HG03457 (cell line): ENCODE measurements around the gene BCL11B.

Source experiments
- ATAC-seq: cut with Tn5 transposase; IDR thresholded peaks from one replicate; pipeline ENCODE4 v1.9.1; 2021; ENCODE audit warnings: moderate number of reproducible peaks; ENCODE audit not compliant: unreplicated experiment

Gene BCL11B

DNA sequence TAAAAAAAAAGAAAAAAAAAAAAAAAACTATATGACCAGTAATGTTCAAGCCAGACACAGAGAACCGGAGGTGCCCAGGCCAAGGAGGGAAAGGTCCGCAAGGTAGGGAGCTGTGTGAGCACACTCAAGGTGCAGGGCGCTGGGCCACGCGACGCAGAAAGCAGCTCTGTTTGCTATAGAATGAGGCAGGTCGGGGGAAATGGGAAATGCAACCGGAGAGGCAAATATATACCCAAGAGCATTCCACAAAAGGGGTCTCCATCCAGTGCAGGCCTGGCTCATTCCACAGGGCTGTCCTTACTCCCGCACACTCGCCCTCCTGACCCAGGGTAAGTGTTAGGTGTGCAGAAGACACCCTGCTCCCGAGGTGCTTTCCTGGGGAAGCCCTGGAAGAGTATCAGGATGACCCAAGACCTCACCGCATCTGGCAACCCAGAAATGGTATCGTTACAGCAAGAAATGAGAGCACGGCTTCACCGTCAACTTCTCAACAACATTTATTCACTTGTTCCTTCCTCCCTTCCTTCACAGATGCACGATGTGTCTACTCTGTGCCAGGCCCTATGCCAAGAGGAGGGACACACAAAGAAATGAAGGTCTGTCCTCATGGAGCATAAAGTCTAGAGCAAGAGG, 86.4 kb downstream of the BCL11B start:
- ATAC-seq = no peak

DNA sequence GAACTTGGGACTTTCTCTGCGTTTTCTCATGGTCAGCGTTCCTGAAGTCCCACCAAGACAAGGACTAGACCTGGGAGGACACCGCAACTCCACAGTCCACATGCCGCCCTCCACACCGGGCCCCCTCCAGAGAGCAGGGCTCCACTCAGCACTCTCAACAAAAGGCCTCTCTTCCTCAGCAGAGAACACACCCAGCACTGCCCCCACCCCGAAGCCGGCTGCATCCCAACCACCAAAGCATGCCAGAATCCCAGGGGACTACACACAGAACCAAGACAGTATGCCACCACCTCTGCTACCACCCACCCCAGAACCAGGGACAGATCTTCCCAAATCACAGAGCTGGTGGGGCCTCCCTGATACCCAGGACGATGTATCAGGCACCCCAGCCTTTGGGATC, 88.3 kb downstream of the BCL11B start:
- no peak for ATAC-seq

DNA sequence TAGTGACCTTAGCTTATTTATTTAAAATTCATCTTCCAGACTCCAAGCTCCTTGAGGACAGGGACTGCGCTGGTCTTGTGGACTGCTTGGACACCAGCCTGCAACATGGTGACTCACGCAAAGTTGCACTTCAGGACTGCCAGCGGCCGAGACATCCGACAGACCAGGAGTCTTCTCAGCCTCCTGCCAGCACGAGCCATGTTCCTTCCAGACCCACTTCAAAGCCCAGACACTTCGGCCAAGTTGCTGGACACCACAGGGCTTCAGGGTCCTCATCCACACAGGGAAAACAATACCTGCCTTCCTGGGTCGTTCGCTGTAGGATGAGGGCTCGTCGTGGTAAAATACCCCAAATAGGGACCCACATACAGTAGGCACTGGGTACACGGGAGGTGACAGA, 88.7 kb downstream of the BCL11B start:
- ATAC-seq = no peak

DNA sequence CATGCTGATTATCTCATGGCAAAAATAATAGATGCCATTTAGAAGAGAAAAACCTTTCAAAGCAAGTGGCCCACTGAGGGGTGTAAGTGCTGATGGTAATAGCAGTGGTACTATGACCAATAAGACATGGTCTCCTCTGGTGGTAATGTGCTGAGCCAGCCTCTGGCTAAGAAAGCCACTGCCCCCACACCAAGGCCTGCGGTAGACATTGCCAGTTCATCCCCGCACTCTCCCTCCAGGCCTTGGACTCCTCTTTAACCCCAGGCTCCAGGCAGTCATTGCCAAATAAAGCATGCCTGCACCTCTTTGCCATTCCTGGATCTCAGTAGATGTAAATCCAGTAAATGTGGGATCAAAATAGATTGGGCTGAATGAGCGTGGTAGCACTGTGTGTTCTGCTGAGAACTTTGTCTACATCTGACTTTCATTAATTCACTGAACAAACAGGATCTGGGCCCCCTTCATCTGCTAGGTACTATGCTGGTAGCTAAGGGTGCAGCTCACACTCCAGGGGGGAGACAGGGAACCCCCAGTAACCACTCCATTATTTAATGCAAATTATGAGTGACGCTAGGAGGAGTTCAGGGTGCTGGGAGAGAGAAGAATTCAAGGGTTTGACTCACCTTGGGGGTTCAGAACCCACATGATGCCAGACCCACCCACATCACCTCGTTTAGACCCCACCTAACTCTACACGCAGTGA, 89.3 kb downstream of the BCL11B start:
- no peak for ATAC-seq

DNA sequence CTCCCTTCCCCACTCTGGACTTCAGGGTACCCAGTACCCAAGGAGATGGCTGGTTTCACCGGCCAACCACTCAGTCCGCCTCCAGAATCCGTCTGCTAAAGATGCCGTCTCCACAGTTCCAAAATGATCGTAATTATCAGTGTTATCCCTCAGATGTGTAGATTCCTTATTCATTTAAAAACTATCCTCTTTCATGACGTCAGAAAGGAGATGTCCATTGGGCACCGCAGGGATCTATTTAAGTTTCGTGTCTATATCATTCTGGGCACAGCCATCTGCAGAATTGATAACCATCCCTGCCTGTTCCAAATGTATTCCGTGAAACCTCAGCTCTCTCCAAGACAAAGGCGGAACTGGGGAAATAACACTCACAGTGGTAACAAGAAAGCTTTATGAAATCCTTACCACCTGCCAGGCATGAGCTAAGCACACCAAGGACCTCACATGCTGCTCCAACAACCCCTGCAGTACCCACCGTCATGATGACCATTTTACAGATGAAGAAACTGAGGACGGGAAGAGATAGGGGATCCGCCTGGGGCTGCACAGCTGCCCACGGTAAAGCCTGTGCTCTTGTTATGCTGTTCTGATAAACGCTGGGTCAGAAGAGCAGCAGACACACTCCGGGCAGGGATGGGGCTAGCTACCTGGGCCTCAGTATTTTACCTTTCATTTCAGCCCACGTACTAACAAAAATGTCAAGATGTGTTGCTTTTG, 90.0 kb downstream of the BCL11B start:
- ATAC-seq = no peak

DNA sequence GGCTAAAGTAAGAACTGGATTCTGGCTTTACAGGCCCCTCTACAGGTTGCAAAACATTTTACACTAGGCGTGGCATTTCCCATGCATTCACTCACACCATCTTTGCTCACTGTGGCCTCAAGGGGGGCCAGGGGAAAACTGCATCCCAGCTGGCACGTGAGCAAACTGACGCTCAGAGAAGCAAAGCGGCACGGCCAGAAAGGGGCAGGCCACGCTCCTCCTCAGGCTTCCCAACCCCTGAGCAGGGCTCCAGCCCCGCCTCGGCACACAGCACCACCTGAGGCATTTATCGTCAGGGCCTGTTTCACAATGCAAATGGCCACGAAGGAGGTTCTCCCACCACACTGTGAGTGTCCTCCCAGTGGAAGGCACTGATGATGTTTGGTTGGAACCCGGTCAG, 90.8 kb downstream of the BCL11B start:
- no peak for ATAC-seq

DNA sequence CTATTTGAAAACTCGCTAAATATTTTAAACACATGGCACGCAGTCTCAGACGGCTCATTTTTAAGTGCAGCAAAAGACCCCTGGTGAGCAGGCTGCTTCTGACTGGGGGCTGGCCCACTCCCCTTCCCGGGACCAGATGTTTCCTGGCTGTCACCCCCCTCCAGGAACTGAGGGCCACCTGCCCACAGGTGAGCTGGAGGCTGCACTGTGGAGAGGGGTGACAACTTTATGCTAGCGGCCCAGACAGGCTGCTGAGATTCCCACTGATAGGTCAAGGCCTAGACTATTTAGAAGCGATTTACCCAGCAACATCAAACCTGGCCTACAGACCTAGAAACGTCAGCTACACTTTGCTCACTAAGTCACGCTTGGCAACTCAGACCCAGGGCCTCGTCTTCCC, 92.1 kb downstream of the BCL11B start:
- no peak for ATAC-seq

DNA sequence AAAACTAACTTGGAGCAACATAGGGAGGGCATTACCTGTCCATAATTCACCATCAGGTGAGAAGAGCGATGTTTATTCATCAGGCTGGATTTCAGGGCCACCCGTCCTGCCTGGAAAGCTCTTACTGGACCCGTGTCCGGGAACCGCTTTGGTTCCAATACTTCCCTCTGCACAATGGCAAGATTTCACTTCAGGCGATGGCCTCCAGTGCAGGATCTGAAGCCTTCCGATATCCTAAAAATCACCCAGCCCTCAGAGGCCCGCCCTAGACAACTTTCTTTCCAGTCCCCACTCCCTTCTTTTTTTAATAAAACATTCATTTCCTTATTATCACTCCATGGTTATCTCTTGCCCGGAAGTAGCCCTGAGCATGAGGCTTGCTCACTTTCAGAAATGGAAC, 92.5 kb downstream of the BCL11B start:
- ATAC-seq = no peak

DNA sequence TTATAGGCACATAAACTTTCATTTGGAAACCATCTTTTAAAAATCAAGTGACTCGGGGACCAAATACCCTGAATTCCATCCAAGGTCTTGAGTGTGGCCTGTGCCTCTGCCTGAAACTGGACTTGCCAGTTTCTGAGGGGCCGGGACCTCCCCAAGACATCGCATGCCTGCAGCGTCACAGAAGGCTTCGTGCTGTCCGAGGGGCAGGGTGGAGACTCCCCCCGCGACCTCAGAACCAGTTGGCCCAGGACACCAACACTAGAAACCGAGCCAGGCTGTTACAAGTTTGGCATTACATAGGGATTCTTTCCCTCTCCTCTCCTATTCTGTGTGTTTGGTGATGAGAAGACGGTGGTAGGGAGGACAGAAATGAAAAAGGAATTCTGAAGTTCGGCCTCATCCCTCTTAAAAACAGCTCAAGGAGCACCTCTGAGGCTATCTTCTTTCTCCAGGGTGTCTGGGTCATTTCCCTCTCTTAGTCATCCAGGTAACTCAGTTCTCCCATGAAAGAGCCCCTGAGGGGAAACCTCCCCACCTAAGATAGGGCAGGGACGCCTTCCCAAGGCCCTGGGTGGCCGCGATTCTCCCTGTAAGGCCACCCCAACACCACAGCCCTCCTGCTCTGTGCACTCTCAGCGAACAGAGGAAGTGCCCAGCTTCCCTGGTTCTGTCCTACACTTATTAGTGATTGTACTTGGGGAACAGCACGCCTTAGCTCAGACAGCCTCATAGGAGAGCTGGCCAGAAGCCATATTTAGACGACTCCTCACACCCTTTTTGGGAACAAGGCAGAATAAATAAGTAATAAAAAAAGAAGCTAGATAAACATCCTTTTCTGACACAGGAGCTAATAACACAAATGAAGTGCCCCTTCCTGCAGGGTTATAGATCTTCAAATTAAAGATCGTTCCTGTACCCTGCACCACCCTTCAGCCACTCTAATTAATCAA, 93.8 kb downstream of the BCL11B start:
- ATAC-seq = no peak

DNA sequence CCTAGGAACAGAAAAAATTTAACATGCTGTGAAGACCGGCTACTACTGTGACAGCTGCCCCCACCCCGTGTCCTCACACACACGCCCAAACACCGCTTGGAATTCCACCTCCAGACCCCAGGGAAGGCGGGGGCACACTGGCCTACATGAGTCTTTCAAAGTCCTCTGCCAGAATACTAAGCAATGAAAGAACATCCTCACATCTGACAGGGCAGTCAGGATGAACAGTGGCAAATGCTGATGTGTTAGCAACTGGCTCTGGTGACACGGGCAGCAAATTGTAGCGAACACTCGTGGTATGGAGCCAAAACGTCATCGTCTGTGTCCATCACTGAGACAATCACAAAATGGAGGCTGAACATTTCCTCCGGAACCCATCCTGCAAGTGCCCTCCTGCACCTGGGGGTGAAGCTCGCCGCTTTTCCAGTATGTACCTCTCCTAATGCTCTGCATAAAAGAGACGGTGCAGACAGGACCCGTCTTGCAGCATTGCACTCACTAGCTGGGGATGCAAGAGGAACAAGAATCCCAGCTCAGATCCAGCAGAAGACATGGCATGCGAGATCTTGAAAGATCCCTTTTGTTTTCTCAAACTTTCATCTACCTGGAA, 94.8 kb downstream of the BCL11B start:
- no peak for ATAC-seq

DNA sequence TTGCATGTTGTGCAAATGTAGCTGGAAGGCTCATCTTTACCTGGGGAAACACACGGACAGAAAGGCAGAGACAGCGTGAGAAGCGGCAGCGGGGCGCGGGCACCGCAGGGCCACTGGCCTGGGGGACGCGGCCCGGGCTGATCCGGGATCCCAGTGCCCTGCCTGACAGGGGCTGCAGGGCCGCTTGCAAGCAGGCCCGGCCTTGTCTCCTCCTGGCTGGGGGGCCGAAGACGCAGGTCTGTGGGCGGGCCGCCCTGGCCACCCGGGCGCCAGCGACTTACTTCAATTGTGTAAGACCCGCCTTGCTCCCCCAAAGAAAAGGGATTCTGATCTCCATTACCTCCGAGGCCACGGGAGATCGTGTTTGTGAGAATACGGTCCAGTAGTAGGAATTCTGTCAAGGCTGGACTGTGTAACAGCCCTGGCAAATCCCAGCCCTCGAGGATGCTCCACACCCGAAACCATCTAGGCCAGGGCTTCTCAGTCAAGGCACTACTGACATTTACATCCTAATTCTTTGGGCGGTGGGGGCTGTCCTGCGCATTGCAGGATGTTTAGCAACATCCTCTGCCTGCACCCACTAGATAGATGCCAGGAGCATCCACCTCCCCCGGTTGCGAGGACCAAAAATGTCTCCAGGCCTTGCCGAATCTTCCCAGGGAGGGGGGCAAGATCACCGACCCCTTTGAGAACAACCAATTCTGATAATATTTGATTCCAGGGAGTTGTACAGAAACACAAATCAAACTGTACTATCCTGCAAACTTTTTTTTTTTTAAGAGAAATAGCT, 95.6 kb downstream of the BCL11B start:
- no peak for ATAC-seq

DNA sequence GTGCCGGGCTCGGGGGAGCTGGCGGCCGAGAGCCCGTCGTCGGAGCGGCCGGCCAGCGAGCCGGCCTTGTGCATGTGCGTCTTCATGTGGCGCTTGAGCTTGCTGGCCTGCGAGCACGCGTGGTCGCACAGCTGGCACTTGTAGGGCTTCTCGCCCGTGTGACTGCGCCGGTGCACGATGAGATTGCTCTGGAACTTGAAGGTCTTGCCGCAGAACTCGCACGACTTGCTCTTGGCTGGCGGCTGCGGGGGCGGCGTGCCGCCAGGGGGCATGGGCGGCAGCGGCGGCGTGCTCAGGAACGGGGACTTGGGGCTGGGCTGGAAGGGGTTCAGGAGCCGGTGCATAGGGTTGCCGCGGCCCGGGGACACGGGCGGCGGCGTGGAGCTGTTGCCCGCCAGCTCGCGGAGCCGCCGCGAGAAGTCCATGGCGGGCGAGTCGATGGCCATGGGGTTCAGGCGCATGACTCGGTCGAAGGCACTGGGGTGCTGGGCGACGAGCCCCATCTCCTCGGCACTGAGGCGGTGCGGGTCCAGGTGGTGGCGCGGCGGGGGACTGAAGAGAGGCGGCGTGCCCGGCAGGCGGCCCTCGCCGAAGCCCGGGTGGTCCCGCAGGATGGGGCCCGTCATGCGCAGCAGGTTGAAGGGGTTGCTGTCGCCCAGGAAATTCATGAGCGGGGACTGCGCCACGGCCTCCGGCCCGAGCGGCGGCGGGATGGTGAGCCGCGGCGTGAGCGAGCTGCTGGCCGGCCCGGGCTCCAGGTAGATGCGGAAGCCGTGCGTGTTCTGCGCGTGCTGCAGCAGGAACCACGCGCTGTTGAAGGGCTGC, 96.5 kb downstream of the BCL11B start:
- no peak for ATAC-seq

DNA sequence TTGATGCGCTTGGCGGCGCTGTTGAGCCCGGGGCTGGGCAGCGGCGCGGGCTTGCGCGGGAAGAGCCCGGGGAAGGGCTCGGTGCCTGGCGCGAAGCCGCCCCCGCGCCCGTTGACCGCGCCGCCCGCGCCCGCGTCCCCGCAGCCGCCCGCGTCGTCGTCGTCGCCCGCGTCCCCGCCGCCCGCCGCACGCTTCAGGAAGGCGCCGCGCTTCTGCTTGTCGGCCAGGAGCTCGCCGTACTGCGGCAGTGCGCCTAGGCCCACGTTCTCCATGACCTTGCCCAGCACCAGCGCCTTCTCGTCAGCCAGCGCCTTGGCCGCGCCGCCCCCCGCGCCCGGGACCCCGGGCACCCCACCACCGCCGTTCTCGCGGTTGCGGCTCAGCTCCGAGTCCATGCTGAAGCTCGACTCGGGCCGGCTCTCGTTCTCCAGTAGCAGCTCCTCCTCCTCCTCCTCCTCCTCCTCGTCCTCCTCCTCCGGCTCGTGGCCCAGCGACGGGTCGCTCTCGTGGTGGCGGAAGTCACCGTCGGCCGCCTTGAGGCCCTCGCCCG, 97.2 kb downstream of the BCL11B start:
- no peak for ATAC-seq

DNA sequence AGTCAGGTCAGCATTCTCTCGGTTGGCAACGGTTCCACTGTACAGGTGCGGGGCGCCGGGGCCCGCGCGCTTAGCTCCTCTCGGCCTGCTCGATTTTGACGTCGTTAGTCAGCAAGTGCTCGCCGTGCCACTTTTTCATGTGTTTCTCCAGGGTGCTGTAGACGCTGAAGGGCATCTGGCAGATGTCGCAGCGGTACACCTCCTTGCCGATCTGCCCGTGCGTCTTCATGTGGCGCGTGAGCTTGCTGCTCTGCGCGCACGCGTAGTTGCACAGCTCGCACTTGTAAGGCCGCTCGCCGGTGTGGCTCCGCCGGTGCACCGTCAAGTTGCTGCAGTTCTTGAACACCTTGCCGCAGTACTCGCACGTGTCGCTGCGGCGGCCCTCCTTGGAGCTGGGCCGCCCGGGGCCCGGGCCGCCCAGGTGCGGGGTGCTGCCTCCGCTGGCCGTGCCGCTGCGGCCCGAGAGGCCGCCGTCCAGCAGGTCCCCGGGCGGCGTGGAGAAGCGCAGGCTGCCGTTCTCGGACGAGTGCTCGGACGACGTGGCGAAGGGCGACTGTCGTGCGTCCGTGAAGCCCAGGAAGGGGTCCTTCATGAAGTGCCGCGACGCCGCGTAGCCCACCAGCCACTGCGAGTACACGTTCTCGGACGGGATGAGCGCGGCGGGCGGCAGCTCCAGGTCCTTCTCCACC, 97.8 kb downstream of the BCL11B start:
- ATAC-seq = no peak

DNA sequence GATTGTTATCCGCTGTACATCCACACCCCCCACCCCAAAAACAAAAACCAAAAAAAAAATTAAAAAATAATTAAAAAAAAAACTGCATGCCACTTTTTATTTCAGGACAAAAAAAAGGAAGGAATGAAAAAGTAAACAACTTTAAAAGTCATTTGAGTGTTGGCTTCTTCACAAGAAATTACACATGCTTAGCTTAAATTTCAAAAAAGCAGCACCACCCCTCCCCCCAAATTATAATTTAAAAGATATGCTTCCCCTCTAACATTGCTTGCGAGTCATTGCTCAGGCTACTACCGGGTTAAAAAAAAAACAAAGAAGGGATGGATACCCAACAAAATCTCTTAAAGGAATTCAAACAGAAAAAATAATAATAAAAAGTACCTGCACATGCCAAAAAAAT, 98.5 kb downstream of the BCL11B start:
- no peak for ATAC-seq

DNA sequence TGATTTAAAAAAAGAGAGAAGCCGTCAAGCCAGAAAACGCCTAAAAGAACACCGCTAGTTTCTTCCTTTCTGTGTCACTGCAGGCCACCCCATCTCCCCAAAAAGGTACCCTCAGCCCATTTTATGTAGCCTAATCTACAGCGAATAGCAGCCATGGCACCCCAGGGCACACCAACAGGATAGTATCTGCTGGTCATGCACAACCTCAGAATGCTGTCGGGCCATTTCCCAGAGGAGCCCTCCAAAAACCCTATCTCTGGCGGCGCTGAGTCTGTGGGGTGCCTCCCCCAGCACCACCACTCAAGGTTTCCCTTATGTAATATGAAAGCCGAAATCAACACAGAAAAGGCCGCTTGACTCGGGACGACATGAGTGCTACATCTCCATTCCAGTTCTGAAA, 98.9 kb downstream of the BCL11B start:
- no peak for ATAC-seq

DNA sequence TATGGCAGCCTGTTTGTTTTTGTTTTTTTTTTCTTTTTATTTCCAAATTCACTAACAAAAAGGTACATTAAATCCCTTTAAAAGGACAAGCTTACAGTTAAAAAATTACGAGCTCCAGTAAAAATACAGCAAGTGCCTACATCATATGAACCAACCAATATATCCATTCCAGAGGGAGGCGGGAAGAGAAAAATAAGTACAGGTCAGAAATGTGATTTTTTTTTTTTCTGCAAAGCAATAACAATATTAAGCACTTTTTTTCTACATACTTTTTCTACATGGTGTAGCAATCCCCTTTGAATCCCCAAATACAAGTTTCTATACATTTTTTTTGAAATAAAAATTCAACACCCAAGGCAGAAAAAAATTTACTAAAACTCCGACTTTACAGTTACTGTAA, 100.6 kb downstream of the BCL11B start:
- no peak for ATAC-seq

DNA sequence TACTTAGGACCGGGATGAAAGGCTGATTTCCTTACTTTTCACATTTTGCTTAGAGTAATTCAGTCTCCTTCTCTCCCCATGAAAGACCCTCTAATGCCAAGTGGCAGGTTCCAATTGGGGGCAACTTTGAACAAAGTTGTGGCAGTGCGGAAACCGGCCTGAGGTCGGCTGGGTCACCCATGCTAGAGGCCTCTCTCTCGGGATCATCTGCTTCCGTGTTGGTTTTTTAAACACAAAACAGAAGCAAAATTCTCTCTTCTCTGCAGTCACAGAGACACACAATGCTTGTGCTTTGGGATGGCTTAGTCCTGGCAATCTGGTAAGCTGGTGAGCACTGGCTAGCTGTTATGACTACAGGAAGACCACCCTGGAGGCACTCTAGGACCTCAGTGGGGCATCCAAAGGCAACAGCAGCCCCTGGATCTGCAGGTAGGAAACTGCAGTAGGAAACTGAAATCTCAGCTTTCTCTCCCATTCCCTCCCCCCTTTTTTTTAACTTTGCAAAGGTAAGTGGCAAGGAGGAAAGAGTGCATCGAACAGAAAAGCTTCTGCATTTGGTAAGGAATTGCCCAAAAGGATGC, 102.1 kb downstream of the BCL11B start:
- no peak for ATAC-seq
